ENCODE data around the gene TMSB10. TPM values are rescaled to one million over a fixed set of nuclear protein-coding genes. Genes with fewer than 3 reads are reported as not detected.

TMSB10 gene
- total and polyA plus RNA-seq, 2 experiments from 2014 or later, result 2,879 to 2,904 TPM

GRCh38 chr2:84882775-84883550 lies 22.5 kb upstream of the TMSB10 start:
- Histone ChIP-seq H3K9me3 (ENCODE audit: low read depth) (no peaks in the 10 kb centered on the region), H4K20me1 (ENCODE audit: insufficient read depth, poor library complexity, severe bottlenecking) (no peaks in the 10 kb centered on the region), H3K9me2 (replicated peaks; ENCODE audit: insufficient read depth) (no peaks in the 10 kb centered on the region), H2AFZ (no peak overlapping the region), H3K27me3 (peaks cover 38% of the 10 kb centered on the region), H3K4me1 (ENCODE audit: insufficient read depth) (peaks cover 14% of the 10 kb centered on the region), H3K4me2 (no peak overlapping the region), H3K4me3 (no peak overlapping the region), H3K79me2 (no peaks in the 10 kb centered on the region), H3K27ac (no peak overlapping the region), H3K36me3 (replicated peaks; ENCODE audit: insufficient read depth, low read depth) (no peaks in the 10 kb centered on the region)
- WGBS (ENCODE audit: low lambda C conversion rate, missing lambda C conversion rate), result 88% methylated on average over 4 of the region's 4 CpGs
- TF ChIP-seq CTCF (IDR thresholded peaks at IDR 0.05; ENCODE audit: poor library complexity) (no peak), EZH2phosphoT487 (IDR thresholded peaks at IDR 0.05; ENCODE audit: low read depth, severe bottlenecking, unreplicated experiment) (no peak), EZH2 (IDR thresholded peaks at IDR 0.05; ENCODE audit: borderline replicate concordance) (no peak)
- no peak for DNase-seq (ENCODE audit: low spot score)

GRCh38 chr2:84884449-84884848 lies 21.0 kb upstream of the TMSB10 start:
- Histone ChIP-seq H3K27ac (no peak overlapping the region), H3K36me3 (replicated peaks; ENCODE audit: insufficient read depth, low read depth) (no peaks in the 10 kb centered on the region), H3K27me3 (peaks cover 24% of the 10 kb centered on the region), H3K9me2 (replicated peaks; ENCODE audit: insufficient read depth) (no peaks in the 10 kb centered on the region), H3K4me1 (ENCODE audit: insufficient read depth) (peaks cover 25% of the 10 kb centered on the region), H3K4me3 (no peak overlapping the region), H4K20me1 (ENCODE audit: insufficient read depth, poor library complexity, severe bottlenecking) (no peaks in the 10 kb centered on the region), H3K79me2 (no peaks in the 10 kb centered on the region), H3K4me2 (no peak overlapping the region), H3K9me3 (ENCODE audit: low read depth) (no peaks in the 10 kb centered on the region), H2AFZ (no peak overlapping the region)
- TF ChIP-seq EZH2phosphoT487 (IDR thresholded peaks at IDR 0.05; ENCODE audit: low read depth, severe bottlenecking, unreplicated experiment), result no peak
- no peak for TF ChIP-seq EZH2 (IDR thresholded peaks at IDR 0.05; ENCODE audit: borderline replicate concordance)
- no peak for TF ChIP-seq CTCF (IDR thresholded peaks at IDR 0.05; ENCODE audit: poor library complexity)
- DNase-seq (ENCODE audit: low spot score), result no peak

- H3K4me2 ChIP-seq, result no peak overlapping the region
- no peak overlapping the region for H2AFZ ChIP-seq
- no peak overlapping the region for H3K4me3 ChIP-seq
- 86% methylated on average over 2 of the region's 2 CpGs for WGBS (ENCODE audit: low lambda C conversion rate, missing lambda C conversion rate)
- no peak overlapping the region for H3K27ac ChIP-seq
- no peak for DNase-seq (ENCODE audit: low spot score)
- H3K9me2 ChIP-seq (replicated peaks; ENCODE audit: insufficient read depth), result no peaks in the 10 kb centered on the region
- no peaks in the 10 kb centered on the region for H3K9me3 ChIP-seq (ENCODE audit: low read depth)
- no peaks in the 10 kb centered on the region for H3K36me3 ChIP-seq (replicated peaks; ENCODE audit: insufficient read depth, low read depth)
- TF ChIP-seq EZH2 (IDR thresholded peaks at IDR 0.05; ENCODE audit: borderline replicate concordance) (no peak), EZH2phosphoT487 (IDR thresholded peaks at IDR 0.05; ENCODE audit: low read depth, severe bottlenecking, unreplicated experiment) (no peak), CTCF (IDR thresholded peaks at IDR 0.05; ENCODE audit: poor library complexity) (no peak)
- peaks cover 19% of the 10 kb centered on the region for H3K27me3 ChIP-seq
- H3K79me2 ChIP-seq, result no peaks in the 10 kb centered on the region
- H3K4me1 ChIP-seq (ENCODE audit: insufficient read depth), result peaks cover 21% of the 10 kb centered on the region
- no peaks in the 10 kb centered on the region for H4K20me1 ChIP-seq (ENCODE audit: insufficient read depth, poor library complexity, severe bottlenecking)
Observed at GRCh38 chr2:84885111-84885510, 20.3 kb upstream of the TMSB10 start.
